ENCODE measurements around the gene PPT1. TPM values are rescaled to one million over a fixed set of nuclear protein-coding genes. Genes with fewer than 3 reads are reported as not detected.

Gene PPT1
- polyA plus RNA-seq, 1 of the 3 experiments (the other 2 are of a cell fraction) = 26.0 TPM

DNA sequence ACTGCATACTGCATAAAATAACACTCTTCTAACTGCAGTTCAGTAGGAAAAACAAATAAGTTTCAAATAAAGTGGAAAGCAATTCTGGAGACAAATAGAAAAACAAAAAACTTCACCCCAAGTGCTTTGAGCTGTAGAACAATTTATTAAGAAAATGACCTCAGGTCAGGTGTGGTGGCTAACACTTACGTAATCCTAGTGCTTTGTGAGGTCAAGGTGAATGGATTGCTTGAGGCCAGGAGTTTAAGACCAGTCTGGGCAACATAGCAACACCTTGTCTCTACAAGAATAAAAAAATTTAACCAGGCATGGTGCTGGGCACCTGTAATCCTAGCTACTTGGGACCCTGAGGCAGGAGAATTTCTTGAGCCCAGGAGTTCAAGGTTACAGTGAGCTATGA, 5.0 kb upstream of the PPT1 start:
- no peaks in the 10 kb centered on the region for H3K27me3 ChIP-seq (ENCODE audit: insufficient read depth)
- H3K9me2 ChIP-seq = no peaks in the 10 kb centered on the region
- 0 out of 2 replicates have a peak, but pooled peaks cover 6% of the 10 kb centered on the region for H3K9me3 ChIP-seq
- no peak overlapping the region for H2AFZ ChIP-seq (ENCODE audit: low read depth)
- no peak for DNase-seq
- H3K4me2 ChIP-seq = no peak overlapping the region
- H3K36me3 ChIP-seq (replicated peaks in 1 of 2; ENCODE audit: control insufficient read depth in 1 of 2, insufficient read depth in 2 of 2, low read length in 1 of 2) = no peaks in the 10 kb centered on the region
- H4K20me1 ChIP-seq (ENCODE audit: insufficient read depth) = no peaks in the 10 kb centered on the region
- TF ChIP-seq, protein P1, sequence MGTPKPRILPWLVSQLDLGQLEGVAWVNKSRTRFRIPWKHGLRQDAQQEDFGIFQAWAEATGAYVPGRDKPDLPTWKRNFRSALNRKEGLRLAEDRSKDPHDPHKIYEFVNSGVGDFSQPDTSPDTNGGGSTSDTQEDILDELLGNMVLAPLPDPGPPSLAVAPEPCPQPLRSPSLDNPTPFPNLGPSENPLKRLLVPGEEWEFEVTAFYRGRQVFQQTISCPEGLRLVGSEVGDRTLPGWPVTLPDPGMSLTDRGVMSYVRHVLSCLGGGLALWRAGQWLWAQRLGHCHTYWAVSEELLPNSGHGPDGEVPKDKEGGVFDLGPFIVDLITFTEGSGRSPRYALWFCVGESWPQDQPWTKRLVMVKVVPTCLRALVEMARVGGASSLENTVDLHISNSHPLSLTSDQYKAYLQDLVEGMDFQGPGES (IDR thresholded peaks at IDR 0.05; ENCODE audit: low read depth, low read length) = no peak
- TF ChIP-seq RCOR1 (IDR thresholded peaks at IDR 0.05; ENCODE audit: low read length) = no peak
- no peak for TF ChIP-seq RAD21 (IDR thresholded peaks at IDR 0.05; ENCODE audit: low read length)
- no peak for TF ChIP-seq EZH2phosphoT487 (IDR thresholded peaks at IDR 0.05; ENCODE audit: borderline replicate concordance, low read depth)
- TF ChIP-seq TAF1 (IDR thresholded peaks at IDR 0.05; ENCODE audit: borderline replicate concordance, low read depth, low read length) = no peak
- TF ChIP-seq, protein P2, sequence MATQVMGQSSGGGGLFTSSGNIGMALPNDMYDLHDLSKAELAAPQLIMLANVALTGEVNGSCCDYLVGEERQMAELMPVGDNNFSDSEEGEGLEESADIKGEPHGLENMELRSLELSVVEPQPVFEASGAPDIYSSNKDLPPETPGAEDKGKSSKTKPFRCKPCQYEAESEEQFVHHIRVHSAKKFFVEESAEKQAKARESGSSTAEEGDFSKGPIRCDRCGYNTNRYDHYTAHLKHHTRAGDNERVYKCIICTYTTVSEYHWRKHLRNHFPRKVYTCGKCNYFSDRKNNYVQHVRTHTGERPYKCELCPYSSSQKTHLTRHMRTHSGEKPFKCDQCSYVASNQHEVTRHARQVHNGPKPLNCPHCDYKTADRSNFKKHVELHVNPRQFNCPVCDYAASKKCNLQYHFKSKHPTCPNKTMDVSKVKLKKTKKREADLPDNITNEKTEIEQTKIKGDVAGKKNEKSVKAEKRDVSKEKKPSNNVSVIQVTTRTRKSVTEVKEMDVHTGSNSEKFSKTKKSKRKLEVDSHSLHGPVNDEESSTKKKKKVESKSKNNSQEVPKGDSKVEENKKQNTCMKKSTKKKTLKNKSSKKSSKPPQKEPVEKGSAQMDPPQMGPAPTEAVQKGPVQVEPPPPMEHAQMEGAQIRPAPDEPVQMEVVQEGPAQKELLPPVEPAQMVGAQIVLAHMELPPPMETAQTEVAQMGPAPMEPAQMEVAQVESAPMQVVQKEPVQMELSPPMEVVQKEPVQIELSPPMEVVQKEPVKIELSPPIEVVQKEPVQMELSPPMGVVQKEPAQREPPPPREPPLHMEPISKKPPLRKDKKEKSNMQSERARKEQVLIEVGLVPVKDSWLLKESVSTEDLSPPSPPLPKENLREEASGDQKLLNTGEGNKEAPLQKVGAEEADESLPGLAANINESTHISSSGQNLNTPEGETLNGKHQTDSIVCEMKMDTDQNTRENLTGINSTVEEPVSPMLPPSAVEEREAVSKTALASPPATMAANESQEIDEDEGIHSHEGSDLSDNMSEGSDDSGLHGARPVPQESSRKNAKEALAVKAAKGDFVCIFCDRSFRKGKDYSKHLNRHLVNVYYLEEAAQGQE (IDR thresholded peaks at IDR 0.05; ENCODE audit: low read depth, low read length) = no peak
- TF ChIP-seq, protein P3, sequence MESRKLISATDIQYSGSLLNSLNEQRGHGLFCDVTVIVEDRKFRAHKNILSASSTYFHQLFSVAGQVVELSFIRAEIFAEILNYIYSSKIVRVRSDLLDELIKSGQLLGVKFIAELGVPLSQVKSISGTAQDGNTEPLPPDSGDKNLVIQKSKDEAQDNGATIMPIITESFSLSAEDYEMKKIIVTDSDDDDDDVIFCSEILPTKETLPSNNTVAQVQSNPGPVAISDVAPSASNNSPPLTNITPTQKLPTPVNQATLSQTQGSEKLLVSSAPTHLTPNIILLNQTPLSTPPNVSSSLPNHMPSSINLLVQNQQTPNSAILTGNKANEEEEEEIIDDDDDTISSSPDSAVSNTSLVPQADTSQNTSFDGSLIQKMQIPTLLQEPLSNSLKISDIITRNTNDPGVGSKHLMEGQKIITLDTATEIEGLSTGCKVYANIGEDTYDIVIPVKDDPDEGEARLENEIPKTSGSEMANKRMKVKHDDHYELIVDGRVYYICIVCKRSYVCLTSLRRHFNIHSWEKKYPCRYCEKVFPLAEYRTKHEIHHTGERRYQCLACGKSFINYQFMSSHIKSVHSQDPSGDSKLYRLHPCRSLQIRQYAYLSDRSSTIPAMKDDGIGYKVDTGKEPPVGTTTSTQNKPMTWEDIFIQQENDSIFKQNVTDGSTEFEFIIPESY (IDR thresholded peaks at IDR 0.05; ENCODE audit: borderline replicate concordance, low read depth) = no peak
- no peak for TF ChIP-seq FOXM1 (IDR thresholded peaks at IDR 0.05; ENCODE audit: low read depth)
- H3K79me2 ChIP-seq (ENCODE audit: insufficient read depth) = 0 out of 2 replicates have a peak, but pooled peaks cover under 1% of the 10 kb centered on the region
- peaks cover 0 to 5% of the 10 kb centered on the region in 2 experiments; a peak in 1 of 4 replicates for H3K4me1 ChIP-seq (ENCODE audit: control insufficient read depth in 1 of 2, insufficient read depth in 2 of 2, low read depth in 1 of 2, low read length in 1 of 2)
- H3K27ac ChIP-seq (ENCODE audit: low read depth in 2 of 2, low read length in 1 of 2) = no peak overlapping the region
- POLR2A ChIA-PET = no interaction called here
- no peak overlapping the region for H3K9ac ChIP-seq
- CTCF ChIA-PET = interaction anchor here (1.3 to 2.3 kb wide), 3 partner anchors 17 to 214 kb away, joined by 3 to 7 read pairs (median 5); no protein-coding TSS in a partner anchor
- WGBS (ENCODE audit: low lambda C conversion rate) = 53% methylated on average over 1 of the region's 1 CpG
- H3F3A ChIP-seq (replicated peaks; ENCODE audit: insufficient read depth) = no peaks in the 10 kb centered on the region
- H3K4me3 ChIP-seq (ENCODE audit: low read depth in 2 of 2, low read length in 1 of 2) = no peak overlapping the region

DNA sequence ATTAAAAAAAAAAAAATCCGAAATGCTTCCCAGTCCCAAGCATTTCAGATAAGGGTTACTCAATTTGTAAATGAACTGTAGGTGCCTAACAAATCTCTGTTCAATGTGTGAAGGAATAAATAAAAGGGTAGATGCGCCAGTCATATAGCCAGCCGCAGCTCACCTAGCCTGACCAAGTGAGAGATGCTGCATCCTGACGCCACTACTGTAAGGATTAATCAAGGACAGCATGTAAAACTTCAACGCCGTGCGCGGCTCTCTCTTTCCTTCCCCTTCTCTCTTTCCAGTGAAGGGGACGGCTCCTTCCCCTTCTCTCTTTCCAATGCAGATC, 441 bp downstream of the PPT1 start:
- H3K27ac ChIP-seq (ENCODE audit: low read depth in 2 of 2, low read length in 1 of 2) = peak overlapping the region in 1 of 2 experiments; percentile 78; a peak in 3 of 4 replicates
- DNase-seq = no peak
- POLR2A ChIA-PET = no interaction called here

More for the DNA sequence above, 441 bp downstream of the PPT1 start:
- Histone ChIP-seq H2AFZ (ENCODE audit: low read depth) (peak overlapping the region; percentile 98), H3K27me3 (ENCODE audit: insufficient read depth) (no peaks in the 10 kb centered on the region), H3K4me3 (ENCODE audit: low read depth in 2 of 2, low read length in 1 of 2) (peak overlapping the region; percentile 85 to 92), H3K9ac (peak overlapping the region; percentile 67), H3K9me2 (no peaks in the 10 kb centered on the region), H3K4me2 (peak overlapping the region; percentile 83), H3K4me1 (ENCODE audit: control insufficient read depth in 1 of 2, insufficient read depth in 2 of 2, low read depth in 1 of 2, low read length in 1 of 2) (peaks cover 0 to 12% of the 10 kb centered on the region in 2 experiments; a peak in 2 of 4 replicates), H4K20me1 (ENCODE audit: insufficient read depth) (no peaks in the 10 kb centered on the region), H3F3A (replicated peaks; ENCODE audit: insufficient read depth) (peaks cover 2% of the 10 kb centered on the region), H3K36me3 (replicated peaks in 1 of 2; ENCODE audit: control insufficient read depth in 1 of 2, insufficient read depth in 2 of 2, low read length in 1 of 2) (peaks cover 3 to 8% of the 10 kb centered on the region in 2 experiments), H3K9me3 (no peaks in the 10 kb centered on the region), H3K79me2 (ENCODE audit: insufficient read depth) (peaks cover 24% of the 10 kb centered on the region; the same call in 1 of the 2 replicates)
- CTCF ChIA-PET = no interaction called here
- 7% methylated on average over 9 of the region's 9 CpGs for WGBS (ENCODE audit: low lambda C conversion rate)
- TF ChIP-seq GATA2 (CRISPR knock-in tag; IDR thresholded peaks at IDR 0.05) (no peak), FOXM1 (IDR thresholded peaks at IDR 0.05; ENCODE audit: low read depth) (no peak), SIN3A (IDR thresholded peaks at IDR 0.05; ENCODE audit: borderline replicate concordance, low read depth, low read length) (no peak), RXRA (IDR thresholded peaks at IDR 0.05; ENCODE audit: borderline replicate concordance, low read depth) (no peak), CHD2 (IDR thresholded peaks at IDR 0.05; ENCODE audit: low read length, partially characterized antibody) (no peak), RAD21 (IDR thresholded peaks at IDR 0.05; ENCODE audit: low read length) (no peak), SMC3 (IDR thresholded peaks at IDR 0.05; ENCODE audit: low read depth, low read length) (no peak)

All from SK-N-SH (cell line).